Stimulated activated naive CD8-positive, alpha-beta T cell treated with anti-CD3 and anti-CD28 coated beads, Interleukin-15, Interleukin-2, amounts not matched to agents 100 U/mL and 50 U/mL, for 24 hours (primary cell): ENCODE data around the gene BMPER.

Source experiments
- ATAC-seq: fragments of 150-1000 bp; cut with Tn5 transposase; one replicate; pipeline ENCODE4 v1.10.0; 2021
- DNase-seq: peaks from one replicate; pipeline ENCODE4 v3.0.0; 2021

Gene BMPER

DNA sequence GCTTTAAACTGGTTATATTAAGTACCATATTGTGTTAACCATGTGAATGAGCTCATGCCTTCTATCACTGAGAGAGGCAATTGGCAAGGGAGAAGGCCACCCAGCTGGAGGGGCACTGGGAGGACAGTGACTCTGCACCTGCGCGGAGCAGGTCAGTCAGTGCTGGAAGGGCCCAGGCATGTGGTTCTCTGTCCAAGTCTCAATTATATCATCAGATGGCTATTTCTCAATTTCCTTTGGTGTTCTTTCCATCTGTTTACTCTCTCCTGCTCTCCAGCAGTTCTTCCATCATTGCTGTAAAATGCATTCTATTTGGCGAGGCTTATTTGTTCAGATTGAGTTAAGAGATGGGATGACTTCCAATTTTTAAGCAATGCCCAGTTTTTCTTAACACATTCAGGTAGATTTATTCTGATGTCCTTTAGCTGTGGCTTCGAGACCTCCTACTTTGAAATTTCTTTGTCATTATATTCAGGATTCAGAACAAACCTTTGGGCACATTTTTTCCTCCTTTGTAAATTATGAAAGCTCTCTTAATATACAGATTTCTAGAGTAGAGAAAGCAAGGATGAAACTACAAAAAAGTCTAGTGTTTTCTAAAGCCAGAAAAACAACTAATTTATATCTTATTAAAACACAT is 159.3 kb downstream of the BMPER start:
- no peak for ATAC-seq
- DNase-seq: no peak

- ATAC-seq (no peak), DNase-seq (no peak)
Measured at GRCh38 chr7:34066411-34066810, 161.1 kb downstream of the BMPER start.

DNA sequence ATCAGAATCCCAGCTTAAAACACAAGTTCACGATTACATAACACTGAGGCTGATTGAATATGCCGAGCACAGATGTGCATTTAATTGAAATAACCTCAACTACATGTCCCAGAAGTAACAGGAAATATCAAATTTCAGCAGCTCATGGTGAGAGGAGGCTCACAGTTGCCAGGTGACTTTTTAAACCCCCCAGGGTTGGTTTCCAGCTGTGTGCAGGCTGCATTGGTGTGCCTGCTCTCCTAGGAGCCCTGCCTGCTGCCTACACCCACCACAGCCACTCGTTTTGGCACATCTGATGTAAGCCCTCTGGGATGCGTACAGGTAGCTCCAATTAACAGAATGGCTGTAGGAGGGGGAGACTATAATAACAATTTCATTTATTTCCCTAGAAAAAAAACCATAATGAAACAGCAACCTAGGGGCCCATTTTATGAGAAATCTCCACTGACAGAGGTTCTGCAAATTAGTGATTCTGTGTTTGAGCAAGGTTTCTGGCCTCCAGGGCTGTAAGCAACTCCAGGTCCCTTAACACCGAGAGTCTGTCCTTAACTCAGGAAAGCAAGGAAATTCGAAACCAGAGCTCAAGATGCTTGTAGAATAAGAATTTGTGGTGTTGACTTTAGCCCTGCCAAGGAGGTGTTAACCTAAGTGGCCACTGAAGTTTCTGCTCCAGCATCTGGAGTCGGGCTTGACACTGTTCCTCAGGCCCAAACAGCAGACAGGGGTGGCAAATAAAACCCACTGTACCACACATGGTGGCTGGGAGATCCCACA is 161.9 kb downstream of the BMPER start:
- no peak for ATAC-seq

DNA sequence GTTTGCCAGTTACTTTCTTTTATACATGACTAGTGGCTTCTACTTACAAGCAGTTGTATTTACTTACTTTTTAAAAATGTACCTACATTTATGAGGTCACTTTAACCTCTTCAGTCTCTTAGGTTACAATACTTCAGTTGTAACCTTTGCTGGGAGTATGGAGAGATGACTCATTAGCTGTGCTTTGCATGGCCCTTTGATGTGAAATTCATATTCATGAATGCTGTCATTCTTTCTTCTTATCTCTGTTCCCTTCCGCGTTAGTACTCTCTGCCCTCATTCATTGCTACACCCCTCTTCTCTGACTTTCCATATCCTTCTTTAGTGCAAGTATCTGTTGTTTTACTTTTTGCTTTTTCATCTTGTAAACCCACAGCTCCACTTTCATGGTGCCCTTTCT is 164.3 kb downstream of the BMPER start:
- DNase-seq (no peak), ATAC-seq (peak; percentile 40)

More for the DNA sequence above, 161.9 kb downstream of the BMPER start:
- DNase-seq: no peak

DNA sequence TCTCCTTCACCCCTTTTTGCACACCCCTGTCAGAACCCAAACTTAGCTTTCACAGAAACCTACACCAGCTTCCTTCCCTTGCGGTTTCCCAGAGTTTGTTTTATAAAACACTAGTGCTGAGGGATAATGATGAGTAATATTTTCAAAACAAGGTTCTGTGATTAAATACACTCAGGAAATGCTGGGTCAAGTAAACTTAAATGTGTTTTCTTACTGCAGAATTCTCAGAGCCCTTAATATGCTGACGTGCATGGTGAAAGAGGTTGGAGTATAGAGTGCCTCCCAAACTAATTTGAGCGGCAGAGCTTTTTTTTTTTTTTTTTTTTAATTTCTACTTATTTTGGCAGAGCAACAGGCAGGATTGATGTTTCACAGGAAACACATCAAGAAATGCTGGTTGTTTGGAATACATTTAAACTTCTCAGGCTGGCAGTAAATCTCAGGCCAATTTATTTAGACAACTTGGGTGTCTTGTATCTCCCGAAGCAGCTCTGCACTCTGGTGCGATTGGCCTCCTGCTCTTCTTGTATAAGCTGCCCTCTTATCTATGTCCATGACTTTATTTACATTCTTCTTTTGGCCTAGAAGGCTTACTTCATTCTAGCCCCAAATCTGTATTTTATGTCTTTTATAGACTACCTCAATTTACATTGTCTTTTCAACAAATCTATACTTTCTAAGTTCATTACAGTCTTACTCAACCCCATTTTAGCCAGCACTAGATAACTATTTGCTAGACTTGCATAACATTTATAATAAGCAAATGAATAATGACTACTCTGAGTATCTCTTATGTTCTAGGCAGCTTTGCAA is 165.4 kb downstream of the BMPER start:
- ATAC-seq (no peak), DNase-seq (no peak)

DNA sequence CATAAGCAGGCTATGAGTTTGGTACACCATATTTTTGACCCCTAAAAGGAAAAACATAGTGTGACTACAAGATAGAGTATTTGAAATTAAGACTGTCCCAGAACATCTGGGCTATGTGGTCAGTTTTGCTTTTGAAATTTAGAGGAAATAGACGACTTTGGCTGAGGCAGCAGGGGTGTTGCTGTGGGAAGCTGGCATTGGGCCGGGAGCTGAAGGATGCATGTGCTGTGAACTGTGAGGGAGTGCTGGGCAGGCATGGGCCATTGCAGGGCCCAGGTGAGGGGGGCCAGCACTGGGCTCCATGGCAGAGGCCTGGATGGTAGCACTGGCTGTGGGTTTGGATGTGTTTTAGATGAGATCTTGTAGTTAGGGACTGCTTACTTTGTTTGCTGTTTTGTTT is 168.3 kb downstream of the BMPER start:
- no peak for DNase-seq
- ATAC-seq: no peak

GRCh38 chr7:34074421-34074820 is 169.1 kb downstream of the BMPER start:
- DNase-seq: no peak

DNA sequence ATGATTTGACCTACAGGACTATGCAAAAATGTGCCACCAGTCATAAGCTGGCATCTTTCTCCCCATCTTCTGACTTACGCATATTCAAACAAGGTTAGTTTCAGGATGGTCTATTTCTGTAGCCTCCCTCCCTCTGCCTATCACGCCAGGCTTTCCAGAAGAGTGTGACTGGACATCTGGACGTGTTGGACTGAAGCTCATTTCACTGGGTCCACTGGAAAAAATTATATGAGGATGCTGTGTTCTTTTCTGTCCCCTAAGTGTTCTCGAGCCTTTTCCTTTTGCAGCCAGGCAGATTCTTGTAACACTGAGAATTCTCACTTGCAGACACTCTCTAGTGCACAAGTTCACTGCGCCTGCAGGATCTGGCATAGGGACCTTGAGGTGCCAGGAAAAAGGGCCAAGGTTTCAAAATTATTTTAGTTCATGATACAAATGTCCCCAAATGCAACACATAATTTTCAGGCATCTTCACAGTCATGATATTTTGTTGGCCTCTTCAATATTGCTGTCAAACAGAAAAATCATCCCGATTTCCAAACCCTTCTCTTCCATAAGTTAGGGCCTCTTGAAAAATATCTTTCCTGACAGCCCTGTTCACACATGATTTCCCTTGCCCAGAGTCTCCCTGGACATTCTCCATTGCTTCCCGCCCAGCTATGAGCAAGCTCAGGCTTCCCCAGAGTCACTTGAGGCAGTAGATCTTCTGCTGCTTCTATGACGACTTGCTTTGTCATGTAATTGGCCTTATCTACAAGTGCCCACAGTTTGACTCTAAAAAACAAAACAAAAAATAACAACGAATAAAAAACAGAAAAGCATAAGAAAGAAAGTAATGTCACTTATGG is 170.4 kb downstream of the BMPER start:
- DNase-seq: no peak

More at GRCh38 chr7:34074421-34074820, 169.1 kb downstream of the BMPER start:
- ATAC-seq: no peak

DNA sequence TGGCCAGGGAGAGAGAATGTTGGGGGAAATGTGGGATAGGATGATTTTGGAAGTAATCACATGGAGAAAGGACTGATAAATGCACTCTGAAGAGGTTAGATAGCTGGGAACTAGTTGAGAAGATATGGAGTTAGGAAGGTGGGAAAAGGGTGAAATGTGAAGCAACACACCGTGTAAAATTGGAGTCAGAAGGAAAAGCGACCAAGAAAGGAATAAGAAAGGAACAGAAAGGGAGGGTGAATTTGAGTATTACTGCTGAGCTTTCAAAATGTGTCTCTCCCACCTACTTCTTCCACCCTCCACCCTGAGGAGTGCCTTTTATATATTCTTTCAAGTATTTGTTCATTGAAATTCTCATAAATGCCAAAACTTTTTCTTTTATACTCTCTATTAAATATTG is 171.8 kb downstream of the BMPER start:
- DNase-seq (no peak), ATAC-seq (no peak)

More for the DNA sequence above, 170.4 kb downstream of the BMPER start:
- no peak for ATAC-seq

DNA sequence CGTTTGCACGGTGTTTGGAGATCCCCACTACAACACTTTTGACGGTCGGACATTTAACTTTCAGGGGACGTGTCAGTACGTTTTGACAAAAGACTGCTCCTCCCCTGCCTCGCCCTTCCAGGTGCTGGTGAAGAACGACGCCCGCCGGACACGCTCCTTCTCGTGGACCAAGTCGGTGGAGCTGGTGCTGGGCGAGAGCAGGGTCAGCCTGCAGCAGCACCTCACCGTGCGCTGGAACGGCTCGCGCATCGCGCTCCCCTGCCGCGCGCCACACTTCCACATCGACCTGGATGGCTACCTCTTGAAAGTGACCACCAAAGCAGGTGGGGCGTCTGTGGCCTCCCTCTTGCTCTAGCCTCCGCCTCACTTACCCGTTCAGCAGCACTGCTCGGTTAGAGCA is 173.5 kb downstream of the BMPER start:
- no peak for ATAC-seq

DNA sequence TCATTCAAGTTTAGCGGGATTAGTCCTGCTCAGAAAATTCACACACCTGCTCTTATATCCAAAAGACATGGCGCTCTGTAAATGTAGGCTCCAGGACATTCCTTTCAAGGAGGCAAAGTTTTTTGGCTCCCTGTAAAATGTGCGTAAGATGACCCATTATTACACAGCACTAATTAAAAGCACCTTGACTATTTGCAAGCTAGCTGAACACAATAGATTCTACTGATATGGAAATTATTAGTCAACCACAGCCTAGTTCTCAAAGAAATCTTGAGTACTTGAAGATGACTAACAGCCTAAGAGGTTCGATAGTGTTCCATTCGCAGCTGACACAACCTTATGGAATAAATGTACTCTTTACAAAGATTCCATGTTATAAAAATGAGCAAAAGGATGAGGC is 175.2 kb downstream of the BMPER start:
- ATAC-seq: no peak

More for the DNA sequence above, 173.5 kb downstream of the BMPER start:
- DNase-seq: no peak

GRCh38 chr7:34081935-34082334 is 176.6 kb downstream of the BMPER start:
- no peak for DNase-seq
- no peak for ATAC-seq

More for the DNA sequence above, 175.2 kb downstream of the BMPER start:
- DNase-seq: no peak

DNA sequence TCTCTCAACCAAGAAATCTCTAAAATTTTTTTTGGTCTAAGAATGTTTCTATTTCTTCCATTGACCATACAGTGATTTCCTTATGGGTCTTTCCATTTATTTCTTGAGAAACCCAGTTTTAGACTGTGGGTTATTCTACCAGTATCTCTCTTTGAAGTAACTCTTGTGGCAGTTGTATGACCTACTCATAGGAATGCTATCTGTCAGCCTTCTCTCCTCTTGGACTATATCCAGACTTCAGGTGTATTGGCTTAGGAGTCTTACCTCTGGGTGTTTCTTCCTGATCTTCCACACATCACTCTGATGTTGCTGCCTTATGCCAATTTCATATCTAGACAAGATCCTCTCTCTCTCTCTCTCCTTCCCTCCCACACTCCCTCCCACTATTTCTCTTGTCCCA is 178.1 kb downstream of the BMPER start:
- DNase-seq (no peak), ATAC-seq (no peak)

- no peak for ATAC-seq
- no peak for DNase-seq
Measured at GRCh38 chr7:34084651-34085050, 179.3 kb downstream of the BMPER start.

GRCh38 chr7:34086064-34086463 is 180.7 kb downstream of the BMPER start:
- no peak for DNase-seq
- no peak for ATAC-seq

DNA sequence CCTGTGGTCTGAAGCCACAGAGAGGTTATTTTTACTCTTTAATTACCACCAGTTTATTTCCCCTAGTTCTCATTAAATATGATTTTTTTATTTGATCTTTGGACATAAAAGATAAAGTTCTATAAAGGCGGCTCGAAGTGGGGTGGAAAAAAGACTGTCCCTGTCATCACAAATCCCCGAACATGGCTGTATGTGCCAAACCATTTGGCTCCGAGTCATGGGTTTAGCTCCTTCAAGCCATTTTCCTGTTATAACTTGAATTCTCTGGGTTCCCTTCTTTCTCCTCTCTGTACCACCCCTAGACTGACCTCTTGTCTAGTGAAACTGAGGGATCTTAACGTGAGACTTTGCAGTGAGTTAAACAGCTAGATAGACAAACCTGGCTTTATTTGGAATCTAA is 181.6 kb downstream of the BMPER start:
- ATAC-seq (no peak), DNase-seq (no peak)

DNA sequence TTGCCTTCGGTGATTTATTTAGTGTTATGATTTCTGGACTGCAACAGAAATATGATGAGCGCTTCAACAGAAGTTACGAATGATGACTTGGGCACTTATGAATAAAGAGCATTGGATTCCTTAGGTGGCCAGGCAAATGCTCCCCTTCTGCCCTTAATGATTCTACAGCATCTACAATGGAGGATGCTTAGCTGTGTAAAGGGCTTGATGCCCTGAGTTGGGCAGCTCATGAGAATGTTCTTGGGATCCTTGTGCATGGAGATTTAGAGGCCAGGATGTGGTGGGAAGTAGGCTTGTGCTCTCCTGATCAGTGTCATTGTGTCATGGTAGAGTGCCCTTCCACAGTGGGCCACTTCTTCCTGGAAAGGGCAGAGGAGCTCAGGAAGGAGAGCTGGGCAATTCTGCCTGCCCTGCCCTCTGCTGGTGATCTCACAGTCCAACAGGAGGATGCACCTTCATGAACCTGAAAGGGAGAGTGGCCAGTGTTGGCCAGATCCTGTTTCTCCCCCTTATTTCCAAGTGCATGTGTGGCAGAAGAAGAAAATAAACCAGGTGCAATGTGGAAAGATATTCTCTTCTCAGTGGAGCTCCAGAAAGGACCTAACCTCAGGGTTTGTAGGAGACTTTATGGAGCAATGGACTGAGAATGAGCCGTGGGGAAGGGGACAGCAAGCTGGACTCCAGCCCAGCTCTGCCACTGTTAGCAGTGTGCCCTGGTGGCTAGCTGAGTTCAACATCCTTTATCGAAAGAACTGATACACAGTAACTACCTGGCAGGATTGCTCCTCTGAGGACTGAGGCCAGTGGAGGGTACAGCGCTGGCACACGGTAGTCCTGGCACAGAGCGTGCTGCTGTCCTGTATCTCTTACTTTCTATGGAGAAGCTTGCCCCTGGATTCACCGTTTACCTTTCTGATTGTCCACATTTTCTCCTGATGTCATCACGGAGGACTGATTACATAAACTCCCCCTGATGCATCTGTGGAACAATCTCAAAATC is 182.9 kb downstream of the BMPER start:
- no peak for ATAC-seq
- DNase-seq: no peak

DNA sequence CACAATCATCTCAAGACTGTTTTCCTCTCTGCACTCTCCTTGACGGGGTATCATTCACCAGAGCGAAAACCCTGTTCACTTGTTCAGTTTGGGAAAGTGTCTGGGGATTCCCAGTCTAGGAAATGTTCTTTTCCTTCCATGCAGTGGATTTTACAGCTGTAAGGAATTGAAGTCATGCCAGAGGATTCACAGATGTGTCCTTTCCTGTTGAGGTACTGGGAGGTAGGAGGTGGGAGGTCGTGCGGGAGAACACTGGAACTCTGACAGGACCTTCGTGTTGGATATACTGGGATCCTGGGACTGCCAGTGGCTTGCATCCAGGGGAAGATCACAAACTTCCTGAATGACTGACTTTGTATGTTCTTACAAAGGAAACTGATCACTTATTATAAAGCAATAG is 185.5 kb downstream of the BMPER start:
- ATAC-seq (no peak), DNase-seq (no peak)

- DNase-seq (no peak), ATAC-seq (no peak)
Measured at GRCh38 chr7:34091321-34091917, 186.1 kb downstream of the BMPER start.

- ATAC-seq: no peak
- DNase-seq: no peak
Measured at GRCh38 chr7:34093276-34093675, 187.9 kb downstream of the BMPER start.
